Measurements from ENCODE around the gene MBLAC1. TPM values are rescaled to one million over a fixed set of nuclear protein-coding genes. Genes with fewer than 3 reads are reported as not detected.

Gene MBLAC1
- total and polyA plus RNA-seq, 4 donors = 1.7 to 2.9 (median 2.1) TPM

- no peaks in the 10 kb centered on the region for H3K27me3 ChIP-seq (ENCODE audit: control insufficient read depth in 3 of 3, insufficient read depth in 3 of 3, low read length in 2 of 3)
- peaks cover 5 to 68% (median 27%) of the 10 kb centered on the region in 4 donors for H3K36me3 ChIP-seq (ENCODE audit: control insufficient read depth in 4 of 4, insufficient read depth in 4 of 4, low read length in 4 of 4)
- no peak overlapping the region for H3K4me3 ChIP-seq
- WGBS, 2 donors = 84 to 89% methylated on average over 24 to 25 of the region's 25 CpGs
- DNase-seq (no peak), ATAC-seq (ENCODE audit: insufficient read depth, low FRiP score) (no peak)
- no peaks in the 10 kb centered on the region for H3K9me3 ChIP-seq (ENCODE audit: control insufficient read depth in 4 of 4, insufficient read depth in 3 of 4, low read length in 3 of 4)
- no peak overlapping the region for H3K27ac ChIP-seq (ENCODE audit: low read depth in 1 of 2, low read length in 1 of 2)
- H3K4me1 ChIP-seq (ENCODE audit: control insufficient read depth in 5 of 5, insufficient read depth in 5 of 5, low read length in 5 of 5) = peaks cover 0 to 4% (median 0%) of the 10 kb centered on the region in 5 donors
- no peak overlapping the region for H3K9ac ChIP-seq (ENCODE audit: insufficient read depth in 1 of 2, low read length in 2 of 2)
- TF ChIP-seq CTCF (IDR thresholded peaks at IDR 0.05; ENCODE audit: control extremely low read depth, extremely low read depth) = no peak
Measured at GRCh38 chr7:100107125-100107737, 19.5 kb upstream of the MBLAC1 start.

- no peak overlapping the region for H3K9ac ChIP-seq (ENCODE audit: insufficient read depth in 1 of 2, low read length in 2 of 2)
- peaks cover 5 to 71% (median 27%) of the 10 kb centered on the region in 4 donors for H3K36me3 ChIP-seq (ENCODE audit: control insufficient read depth in 4 of 4, insufficient read depth in 4 of 4, low read length in 4 of 4)
- H3K4me3 ChIP-seq = no peak overlapping the region
- DNase-seq (no peak), ATAC-seq (ENCODE audit: insufficient read depth, low FRiP score) (no peak)
- WGBS, 2 donors = 71 to 72% methylated on average over 11 of the region's 11 CpGs
- H3K4me1 ChIP-seq (ENCODE audit: control insufficient read depth in 5 of 5, insufficient read depth in 5 of 5, low read length in 5 of 5) = no peaks in the 10 kb centered on the region
- H3K27me3 ChIP-seq (ENCODE audit: control insufficient read depth in 3 of 3, insufficient read depth in 3 of 3, low read length in 2 of 3) = no peaks in the 10 kb centered on the region
- no peak overlapping the region for H3K27ac ChIP-seq (ENCODE audit: low read depth in 1 of 2, low read length in 1 of 2)
- H3K9me3 ChIP-seq (ENCODE audit: control insufficient read depth in 4 of 4, insufficient read depth in 3 of 4, low read length in 3 of 4) = no peaks in the 10 kb centered on the region
- no peak for TF ChIP-seq CTCF (IDR thresholded peaks at IDR 0.05; ENCODE audit: control extremely low read depth, extremely low read depth)
Measured at GRCh38 chr7:100107890-100108289, 18.9 kb upstream of the MBLAC1 start.

GRCh38 chr7:100109521-100110163, 17.1 kb upstream of the MBLAC1 start:
- Histone ChIP-seq H3K27ac (ENCODE audit: low read depth in 1 of 2, low read length in 1 of 2) (no peak overlapping the region), H3K27me3 (ENCODE audit: control insufficient read depth in 3 of 3, insufficient read depth in 3 of 3, low read length in 2 of 3) (no peaks in the 10 kb centered on the region), H3K4me3 (no peak overlapping the region), H3K36me3 (ENCODE audit: control insufficient read depth in 4 of 4, insufficient read depth in 4 of 4, low read length in 4 of 4) (peaks cover 5 to 72% (median 31%) of the 10 kb centered on the region in 4 donors), H3K9ac (ENCODE audit: insufficient read depth in 1 of 2, low read length in 2 of 2) (peak overlapping the region in 1 of 2 donors; percentile 5), H3K9me3 (ENCODE audit: control insufficient read depth in 4 of 4, insufficient read depth in 3 of 4, low read length in 3 of 4) (no peaks in the 10 kb centered on the region), H3K4me1 (ENCODE audit: control insufficient read depth in 5 of 5, insufficient read depth in 5 of 5, low read length in 5 of 5) (no peaks in the 10 kb centered on the region)
- ATAC-seq (ENCODE audit: insufficient read depth, low FRiP score) = no peak
- DNase-seq = no peak
- no peak for TF ChIP-seq CTCF (IDR thresholded peaks at IDR 0.05; ENCODE audit: control extremely low read depth, extremely low read depth)
- 88 to 93% methylated on average over 12 of the region's 12 CpGs for WGBS, 2 donors
